T-cell (primary cell): ENCODE measurements around the gene OSMR. TPM values are rescaled to one million over a fixed set of nuclear protein-coding genes. Genes with fewer than 3 reads are reported as not detected.

Experiments used
- ATAC-seq, 4 experiments: fragments of 200-7000 bp in 3 of 4; fragments of 150-1000 bp in 1 of 4; cut with Tn5 transposase; replicated peaks in 1 of 4; 1 replicate in 3 of 4; 2 replicates in 1 of 4; pipeline ENCODE4 v1.10.0; 2021; ENCODE audit warnings: moderate library complexity in 3 of 4, mild to moderate bottlenecking in 2 of 4, moderate number of reproducible peaks in 1 of 4
- CTCF ChIA-PET, 2 donors: fragments of 300-600 bp; sonication (Branson Sonifier 250); formaldehyde crosslinking; loops; one replicate each; lab custom pipeline; 2022; ENCODE audit warnings: antibody characterized with exemption in 2 of 2; lab: Charles Lee
- POLR2A ChIA-PET, 2 donors: fragments of 300-600 bp; sonication (Branson Sonifier 250); formaldehyde crosslinking; loops; one replicate each; lab custom pipeline; 2022; ENCODE audit warnings: antibody characterized with exemption in 2 of 2; lab: Charles Lee
- DNase-seq, 35 experiments: peaks; one replicate each; pipeline versions ENCODE4 v3.0.0 to v3.0.0-alpha.2; 2013 to 2023
- H3K27ac ChIP-seq: one replicate; pipeline ENCODE4 v1.5.1; 2013; ENCODE audit warnings: low read length
- H3K27me3 ChIP-seq, 2 experiments: replicated peaks in 1 of 2; 1 replicate in 1 of 2; 2 replicates in 1 of 2; pipeline versions ENCODE4 v1.6.1 to v1.7.0; 2013; ENCODE audit warnings: low read length in 1 of 2, mixed read lengths in 1 of 2; ENCODE audit not compliant: control insufficient read depth in 2 of 2, insufficient read depth in 2 of 2; ENCODE audit errors: extremely low read depth in 1 of 2
- H3K36me3 ChIP-seq, 2 donors: 1 replicate in 1 of 2; 2 replicates in 1 of 2; pipeline versions ENCODE4 v1.6.1 to v1.7.0; 2013; ENCODE audit warnings: low read length in 1 of 2; ENCODE audit not compliant: control insufficient read depth in 2 of 2, insufficient read depth in 1 of 2; ENCODE audit errors: extremely low read depth in 1 of 2
- H3K4me1 ChIP-seq, 2 experiments: 1 replicate in 1 of 2; 2 replicates in 1 of 2; pipeline versions ENCODE4 v1.6.1 to v1.7.0; 2013; ENCODE audit warnings: low read length in 2 of 2, mixed read lengths in 1 of 2; ENCODE audit not compliant: insufficient read depth in 2 of 2, control insufficient read depth in 1 of 2; ENCODE audit errors: extremely low read depth in 1 of 2
- H3K4me3 ChIP-seq, 2 donors: 1 replicate in 1 of 2; 2 replicates in 1 of 2; pipeline versions ENCODE4 v1.5.1 to v1.7.0; 2013; ENCODE audit warnings: mild to moderate bottlenecking in 2 of 2, low read length in 1 of 2, moderate library complexity in 1 of 2; ENCODE audit not compliant: control insufficient read depth in 1 of 2; ENCODE audit errors: extremely low read depth in 1 of 2
- H3K9me3 ChIP-seq: 2 replicates; pipeline ENCODE4 v1.7.0; 2013
- H3K27ac Mint-ChIP-seq, 2 donors: one replicate each; pipeline ENCODE4 v1.8.0; 2020 to 2021; ENCODE audit warnings: mild to moderate bottlenecking in 2 of 2, mixed read lengths in 2 of 2
- H3K27me3 Mint-ChIP-seq, 2 donors: one replicate each; pipeline ENCODE4 v1.8.0; 2021 to 2022; ENCODE audit warnings: mixed read lengths in 2 of 2
- H3K36me3 Mint-ChIP-seq: one replicate; pipeline ENCODE4 v1.8.0; 2021; ENCODE audit warnings: mixed read lengths
- H3K4me1 Mint-ChIP-seq, 3 donors: one replicate each; pipeline ENCODE4 v1.8.0; 2020 to 2022; ENCODE audit warnings: mixed read lengths in 3 of 3, mild to moderate bottlenecking in 1 of 3
- H3K4me3 Mint-ChIP-seq, 3 donors: one replicate each; pipeline ENCODE4 v1.8.0; 2020 to 2022; ENCODE audit warnings: mild to moderate bottlenecking in 3 of 3, mixed read lengths in 3 of 3, moderate library complexity in 3 of 3
- H3K9me3 Mint-ChIP-seq, 3 donors: one replicate each; pipeline ENCODE4 v1.8.0; 2020 to 2022; ENCODE audit warnings: mixed read lengths in 3 of 3
- WGBS: methylation state at CpG from one replicate; pipeline ENCODE4 v1.1.5; 2013; ENCODE audit warnings: missing lambda C conversion rate; ENCODE audit not compliant: insufficient coverage; 5-methylcytosine and 5-hydroxymethylcytosine counted together
- total RNA-seq, 35 experiments: library from RNA in 6 of 35; stranded (reverse) in 6 of 35; fragments of 120-200 nt in 1 of 35; gene quantifications; one replicate each; pipeline versions ENCODE4 v1.2.1 to v1.2.4 and lab custom pipeline; 2013 to 2026

The OSMR gene
- total RNA-seq (under 1 TPM in 4 of 5 donors, not detected in 1; 0.08 to 0.26 (median 0.14) TPM), total RNA-seq (lab: John Stamatoyannopoulos, UW) (0 to 0.17 (median 0) reads per million in 29 experiments)
- not detected for total RNA-seq (2013)

- Mint-ChIP-seq H3K27me3 (peaks cover 51 to 59% of the 10 kb centered on the region in 2 donors), H3K4me1 (peaks cover 6 to 16% (median 12%) of the 10 kb centered on the region in 3 donors), H3K27ac (peak within 1 kb of the TSS in 1 of 2 donors; percentile 21), H3K36me3 (no peaks in the 10 kb centered on the region), H3K9me3 (peaks cover 0 to 3% (median 0%) of the 10 kb centered on the region in 3 donors), H3K4me3 (peak within 1 kb of the TSS; percentile 43 to 82 (median 51))
- POLR2A ChIA-PET: no interaction called here
- peaks cover 2 to 29% of the 10 kb centered on the region in 2 experiments for H3K27me3 ChIP-seq
- DNase-seq (no peak), ATAC-seq (peak in 1 of 4 experiments; percentile 20)
- CTCF ChIA-PET: no interaction called here
- no peaks in the 10 kb centered on the region for H3K9me3 ChIP-seq
- 5% methylated on average over 68 of the region's 89 CpGs for WGBS
- H3K4me1 ChIP-seq: peaks cover 0 to 7% of the 10 kb centered on the region in 2 experiments
- H3K36me3 ChIP-seq: no peaks in the 10 kb centered on the region
- peak within 1 kb of the TSS in 1 of 2 donors; percentile 29 for H3K4me3 ChIP-seq
- no peak within 1 kb of the TSS for H3K27ac ChIP-seq
Measured at GRCh38 chr5:38845526-38846378, at the start of gene OSMR. TSS of gene OSMR (plus strand) at chr5:38846012. CDS start at chr5:38869045, 23,033 bp downstream.

GRCh38 chr5:38796742-38797108 is 49.1 kb upstream of the OSMR start:
- DNase-seq: no peak
- Histone ChIP-seq H3K27me3 (no peaks in the 10 kb centered on the region), H3K27ac (no peak overlapping the region), H3K9me3 (no peaks in the 10 kb centered on the region), H3K36me3 (no peaks in the 10 kb centered on the region), H3K4me1 (no peaks in the 10 kb centered on the region), H3K4me3 (no peak overlapping the region)
- Mint-ChIP-seq H3K27me3 (peaks cover 0 to 35% of the 10 kb centered on the region in 2 donors), H3K36me3 (no peaks in the 10 kb centered on the region), H3K4me3 (no peak overlapping the region), H3K27ac (no peak overlapping the region), H3K4me1 (no peaks in the 10 kb centered on the region), H3K9me3 (no peaks in the 10 kb centered on the region)
- POLR2A ChIA-PET: no interaction called here
- CTCF ChIA-PET: no interaction called here
- ATAC-seq: no peak

GRCh38 chr5:38797838-38798237 is 48.0 kb upstream of the OSMR start:
- peaks cover 0 to 33% of the 10 kb centered on the region in 2 donors for H3K27me3 Mint-ChIP-seq
- no peaks in the 10 kb centered on the region for H3K9me3 Mint-ChIP-seq
- ATAC-seq: no peak
- Histone ChIP-seq H3K27ac (no peak overlapping the region), H3K4me3 (no peak overlapping the region), H3K27me3 (no peaks in the 10 kb centered on the region), H3K36me3 (no peaks in the 10 kb centered on the region), H3K4me1 (no peaks in the 10 kb centered on the region), H3K9me3 (no peaks in the 10 kb centered on the region)
- WGBS: 89% methylated on average over 6 of the region's 12 CpGs
- no peaks in the 10 kb centered on the region for H3K4me1 Mint-ChIP-seq
- no peak for DNase-seq
- no peaks in the 10 kb centered on the region for H3K36me3 Mint-ChIP-seq
- no peak overlapping the region for H3K27ac Mint-ChIP-seq
- no peak overlapping the region for H3K4me3 Mint-ChIP-seq
- ChIA-PET POLR2A (no interaction called here), CTCF (no interaction called here)

DNA sequence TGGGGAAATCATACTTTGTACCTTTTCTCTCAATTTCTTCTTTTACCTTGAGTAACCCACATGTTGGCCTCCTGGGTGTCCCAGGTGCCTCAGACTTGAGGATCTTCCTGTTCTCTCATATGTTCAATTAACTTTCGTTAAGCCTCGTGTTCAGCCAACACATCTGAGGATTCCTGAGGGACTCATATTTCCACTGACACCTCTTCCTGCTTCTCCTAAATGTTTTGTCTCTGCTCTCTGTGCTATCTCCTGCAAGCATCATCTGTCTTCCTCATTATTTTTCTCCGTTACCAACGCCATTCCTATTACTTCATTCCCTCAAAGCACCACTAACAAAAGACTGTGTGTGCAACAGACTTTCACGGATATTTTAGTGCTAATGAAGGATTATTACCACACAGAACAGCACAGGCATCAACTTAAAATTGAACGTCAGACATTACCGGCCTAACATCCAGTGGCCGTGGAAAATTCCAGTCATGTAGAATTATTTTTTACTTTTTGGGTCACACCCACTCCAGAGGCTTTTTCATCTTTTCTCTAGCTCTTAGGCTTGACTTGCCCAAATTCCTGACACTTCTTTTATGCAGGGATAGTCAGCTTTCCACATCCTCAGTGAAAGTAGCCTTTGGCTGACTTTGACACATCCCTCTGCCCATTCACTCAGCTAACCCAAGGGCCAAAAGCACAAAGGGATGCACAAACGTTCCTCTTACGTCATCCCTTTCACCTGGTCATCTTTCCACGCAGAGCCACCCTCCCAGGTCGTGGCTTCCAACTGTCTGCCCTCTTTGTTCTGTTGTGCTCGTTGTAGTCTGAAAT is 46.0 kb upstream of the OSMR start:
- Mint-ChIP-seq H3K27me3 (peaks cover 0 to 25% of the 10 kb centered on the region in 2 donors), H3K36me3 (no peaks in the 10 kb centered on the region), H3K27ac (no peak overlapping the region), H3K9me3 (no peaks in the 10 kb centered on the region), H3K4me3 (no peak overlapping the region), H3K4me1 (no peaks in the 10 kb centered on the region)
- H3K4me3 ChIP-seq: no peak overlapping the region
- H3K36me3 ChIP-seq: no peaks in the 10 kb centered on the region
- DNase-seq (no peak), ATAC-seq (no peak)
- POLR2A ChIA-PET: no interaction called here
- 75% methylated on average over 10 of the region's 13 CpGs for WGBS
- H3K27ac ChIP-seq: no peak overlapping the region
- H3K27me3 ChIP-seq: peaks cover 0 to 2% of the 10 kb centered on the region in 2 experiments
- H3K4me1 ChIP-seq: no peaks in the 10 kb centered on the region
- no peaks in the 10 kb centered on the region for H3K9me3 ChIP-seq
- CTCF ChIA-PET: no interaction called here

DNA sequence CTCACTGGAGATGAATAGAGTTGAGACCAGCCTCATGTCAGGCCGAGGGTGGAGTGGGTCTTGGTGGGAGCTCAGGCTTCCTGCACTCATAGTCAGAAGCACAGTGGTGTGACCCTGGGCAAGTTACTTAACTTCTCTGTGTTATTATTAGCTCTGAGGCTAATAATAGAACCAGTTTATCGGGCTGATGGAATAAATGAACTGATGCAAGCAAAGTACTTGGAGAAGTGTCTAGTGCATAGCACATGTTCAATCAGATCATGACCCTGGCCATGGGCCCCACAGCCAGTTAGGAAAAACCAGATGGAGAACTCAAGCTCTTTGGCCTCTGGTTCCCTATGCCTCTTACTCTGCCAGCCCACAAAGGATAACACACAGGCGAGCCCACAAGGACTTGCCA is 45.3 kb upstream of the OSMR start:
- no peak overlapping the region for H3K4me3 ChIP-seq
- ChIA-PET CTCF (no interaction called here), POLR2A (no interaction called here)
- no peak overlapping the region for H3K27ac ChIP-seq
- H3K9me3 ChIP-seq: no peaks in the 10 kb centered on the region
- DNase-seq: no peak
- no peaks in the 10 kb centered on the region for H3K36me3 ChIP-seq
- Mint-ChIP-seq H3K4me1 (no peaks in the 10 kb centered on the region), H3K9me3 (no peaks in the 10 kb centered on the region), H3K4me3 (no peak overlapping the region), H3K27ac (no peak overlapping the region), H3K36me3 (no peaks in the 10 kb centered on the region), H3K27me3 (peaks cover 0 to 17% of the 10 kb centered on the region in 2 donors)
- H3K27me3 ChIP-seq: peaks cover 2% of the 10 kb centered on the region in 2 experiments
- no peaks in the 10 kb centered on the region for H3K4me1 ChIP-seq
- ATAC-seq: no peak
- 64% methylated on average over 2 of the region's 3 CpGs for WGBS

- Histone ChIP-seq H3K27me3 (peaks cover 2% of the 10 kb centered on the region in 2 experiments), H3K27ac (no peak overlapping the region), H3K4me1 (no peaks in the 10 kb centered on the region), H3K9me3 (no peaks in the 10 kb centered on the region), H3K4me3 (no peak overlapping the region), H3K36me3 (no peaks in the 10 kb centered on the region)
- no peak overlapping the region for H3K4me3 Mint-ChIP-seq
- H3K27me3 Mint-ChIP-seq: peaks cover 3 to 14% of the 10 kb centered on the region in 2 donors
- 100% methylated on average over 1 of the region's 4 CpGs for WGBS
- no peaks in the 10 kb centered on the region for H3K9me3 Mint-ChIP-seq
- no peaks in the 10 kb centered on the region for H3K36me3 Mint-ChIP-seq
- no peak for ATAC-seq
- H3K27ac Mint-ChIP-seq: no peak overlapping the region
- ChIA-PET POLR2A (no interaction called here), CTCF (no interaction called here)
- no peaks in the 10 kb centered on the region for H3K4me1 Mint-ChIP-seq
- no peak for DNase-seq
Measured at GRCh38 chr5:38802125-38802524, 43.7 kb upstream of the OSMR start.
